Measurements from ENCODE around the gene GOSR2.
A peak's percentile ranks its signal among the peaks of the same experiment; 100 is the strongest.
"Not testable (repeated sequence)": the region's sequence is repeated elsewhere in the genome, so short reads cannot be mapped to it uniquely, and the experiment has no call there.

GOSR2 gene

GRCh38 chr17:46935658-46936266 lies 12.8 kb downstream of the GOSR2 start:
- no peak for DNase-seq

GRCh38 chr17:46940692-46941404 lies 17.9 kb downstream of the GOSR2 start:
- DNase-seq = peak; percentile 63

- DNase-seq = peak; percentile 25
Observed at GRCh38 chr17:46942441-46943217, 19.7 kb downstream of the GOSR2 start.

GRCh38 chr17:46943218-46943500 lies 20.2 kb downstream of the GOSR2 start:
- DNase-seq = no peak

GRCh38 chr17:46943501-46944393 lies 20.8 kb downstream of the GOSR2 start:
- DNase-seq = no peak

- no peak for DNase-seq
Observed at GRCh38 chr17:46944931-46945330, 22.0 kb downstream of the GOSR2 start.

- DNase-seq = no peak
Observed at GRCh38 chr17:46947216-46947615, 24.3 kb downstream of the GOSR2 start.

GRCh38 chr17:46948544-46948943 lies 25.6 kb downstream of the GOSR2 start:
- DNase-seq = no peak

- no peak for DNase-seq
Observed at GRCh38 chr17:46949291-46950174, 26.6 kb downstream of the GOSR2 start.

- DNase-seq = no peak
Observed at GRCh38 chr17:46950342-46950996, 27.5 kb downstream of the GOSR2 start.

- no peak for DNase-seq
Observed at GRCh38 chr17:46950997-46951621, 28.1 kb downstream of the GOSR2 start.

- DNase-seq = no peak
Observed at GRCh38 chr17:46951706-46952105, 28.7 kb downstream of the GOSR2 start.

GRCh38 chr17:46952115-46952514 lies 29.2 kb downstream of the GOSR2 start:
- no peak for DNase-seq

- not testable (repeated sequence) for DNase-seq
Observed at GRCh38 chr17:46953191-46953590, 30.2 kb downstream of the GOSR2 start.

- DNase-seq = no peak
Observed at GRCh38 chr17:46958041-46958591, 35.2 kb downstream of the GOSR2 start.

GRCh38 chr17:46960152-46960551 lies 37.2 kb downstream of the GOSR2 start:
- no peak for DNase-seq

- no peak for DNase-seq
Observed at GRCh38 chr17:46962374-46962790, 39.4 kb downstream of the GOSR2 start.

- DNase-seq = no peak
Observed at GRCh38 chr17:46963571-46963970, 40.6 kb downstream of the GOSR2 start.

- no peak for DNase-seq
Observed at GRCh38 chr17:46964315-46965265, 41.6 kb downstream of the GOSR2 start.

All from CD4-positive, alpha-beta T cell treated with Interferon gamma for 1 hour (primary cell).